ENCODE data around the gene CBARP. TPM values are rescaled to one million over a fixed set of nuclear protein-coding genes. Genes with fewer than 3 reads are reported as not detected.

Gene CBARP
- total and polyA plus RNA-seq, 2 of the 13 experiments (the other 11 are each of a cell fraction or from before 2014, with no cell fraction given): 1.2 to 1.4 TPM

- ATAC-seq (no peak), FAIRE-seq (no peak), DNase-seq (ENCODE audit: low spot score) (no peak)
- H3K4me2 ChIP-seq (ENCODE audit: low read depth, low read length): no peak overlapping the region
- in situ Hi-C loops (cut with HindIII; ENCODE audit: extremely low pct_ligation_motif_present, low pct_unique_long_range_greater_than_20kb): no loop called here
- H2AFZ ChIP-seq (ENCODE audit: low read length): no peak overlapping the region
- BruUV-seq (replicated peaks): no TSS peak
- no peak overlapping the region for H3K27ac ChIP-seq (ENCODE audit: extremely low read length, insufficient read depth, low read length)
- peaks cover 19 to 46% of the 10 kb centered on the region in 2 experiments for H3K36me3 ChIP-seq (replicated peaks in 1 of 2; ENCODE audit: control insufficient read depth in 1 of 2, insufficient read depth in 2 of 2, low read length in 2 of 2)
- no peak overlapping the region for H3K4me3 ChIP-seq (replicated peaks in 1 of 3; ENCODE audit: insufficient read depth in 1 of 3, low read depth in 2 of 3, low read length in 3 of 3)
- intact Hi-C loops (cut with micrococcal nuclease; ENCODE audit: unreplicated experiment): no loop called here
- no peaks in the 10 kb centered on the region for H3K9me3 ChIP-seq (ENCODE audit: low read length)
- H3K9ac ChIP-seq (ENCODE audit: insufficient read depth, low read depth, low read length): no peak overlapping the region
- H3K79me2 ChIP-seq (ENCODE audit: insufficient read depth, low read length): peaks cover 38% of the 10 kb centered on the region
- ChIA-PET POLR2A (interaction anchor here (1.0 to 4.2 kb wide), 9 partner anchors 11 to 101 kb away, joined by 3 to 41 read pairs (median 5); no protein-coding TSS in a partner anchor), CTCF (ENCODE audit: low intra/inter-chr PET ratio, low total read pairs) (no interaction called here)
- H3K27me3 ChIP-seq (ENCODE audit: control insufficient read depth in 1 of 2, insufficient read depth in 2 of 2, low read length in 2 of 2): no peaks in the 10 kb centered on the region
- H4K20me1 ChIP-seq (ENCODE audit: insufficient read depth, low read length): peaks cover 36% of the 10 kb centered on the region
- peaks cover 80% of the 10 kb centered on the region for H3K4me1 ChIP-seq (ENCODE audit: insufficient read depth, low read length)
- 93% methylated on average over 33 of the region's 33 CpGs for WGBS (ENCODE audit: low lambda C conversion rate)
- no peak for TF ChIP-seq ZNF766 (CRISPR knock-in tag; IDR thresholded peaks at IDR 0.05; ENCODE audit: borderline replicate concordance)
- no peak for TF ChIP-seq ZMYM2 (CRISPR knock-in tag; IDR thresholded peaks at IDR 0.05)
- no peak for TF ChIP-seq ZEB1 (IDR thresholded peaks at IDR 0.05; ENCODE audit: insufficient replicate concordance, low read depth)
- no peak for TF ChIP-seq BCLAF1 (IDR thresholded peaks at IDR 0.05)
- TF ChIP-seq MXD3 (CRISPR knock-in tag; IDR thresholded peaks at IDR 0.05): no peak
- TF ChIP-seq MYC (CRISPR knock-in tag; IDR thresholded peaks at IDR 0.05; ENCODE audit: borderline replicate concordance): no peak
- TF ChIP-seq RBFOX2 (IDR thresholded peaks at IDR 0.05; ENCODE audit: low read depth, low read length): peak; percentile 11
Observed at GRCh38 chr19:1272423-1273262, 34.8 kb upstream of the CBARP start.
